T-helper 17 cell (primary cell): ENCODE measurements around the gene BRD7. TPM values are rescaled to one million over a fixed set of nuclear protein-coding genes. Genes with fewer than 3 reads are reported as not detected.

Source experiments
- ATAC-seq: fragments of 150-1000 bp; cut with Tn5 transposase; 2 replicates; pipeline ENCODE4 v1.10.0; 2021; ENCODE audit warnings: mild to moderate bottlenecking, moderate library complexity
- DNase-seq, 3 donors: peaks; one replicate each; pipeline versions ENCODE4 v3.0.0 to v3.0.0-alpha.2; 2020 to 2021
- H3K9me3 ChIP-seq: one replicate; pipeline ENCODE4 v1.7.0; 2013; ENCODE audit warnings: low read length, mild to moderate bottlenecking; ENCODE audit not compliant: control insufficient read depth, poor library complexity, severe bottlenecking
- H3K27ac Mint-ChIP-seq: one replicate; pipeline ENCODE4 v1.8.0; 2022; ENCODE audit warnings: mild to moderate bottlenecking, moderate library complexity, mixed read lengths
- H3K27me3 Mint-ChIP-seq: one replicate; pipeline ENCODE4 v1.8.0; 2022; ENCODE audit warnings: mixed read lengths
- H3K36me3 Mint-ChIP-seq: one replicate; pipeline ENCODE4 v1.8.0; 2022; ENCODE audit warnings: low read depth, mixed read lengths
- H3K4me1 Mint-ChIP-seq: one replicate; pipeline ENCODE4 v1.8.0; 2022; ENCODE audit warnings: mild to moderate bottlenecking, mixed read lengths
- H3K4me3 Mint-ChIP-seq: one replicate; pipeline ENCODE4 v1.8.0; 2022; ENCODE audit warnings: mild to moderate bottlenecking, moderate library complexity, mixed read lengths
- total RNA-seq, 4 donors: library from RNA in 2 of 4; stranded (reverse) in 2 of 4; gene quantifications; one replicate each; pipeline ENCODE4 v1.2.3 and lab custom pipeline; 2022 to 2026

Gene BRD7
- total RNA-seq, 2 donors from 2014 or later = 74.2 to 83.4 TPM

DNA sequence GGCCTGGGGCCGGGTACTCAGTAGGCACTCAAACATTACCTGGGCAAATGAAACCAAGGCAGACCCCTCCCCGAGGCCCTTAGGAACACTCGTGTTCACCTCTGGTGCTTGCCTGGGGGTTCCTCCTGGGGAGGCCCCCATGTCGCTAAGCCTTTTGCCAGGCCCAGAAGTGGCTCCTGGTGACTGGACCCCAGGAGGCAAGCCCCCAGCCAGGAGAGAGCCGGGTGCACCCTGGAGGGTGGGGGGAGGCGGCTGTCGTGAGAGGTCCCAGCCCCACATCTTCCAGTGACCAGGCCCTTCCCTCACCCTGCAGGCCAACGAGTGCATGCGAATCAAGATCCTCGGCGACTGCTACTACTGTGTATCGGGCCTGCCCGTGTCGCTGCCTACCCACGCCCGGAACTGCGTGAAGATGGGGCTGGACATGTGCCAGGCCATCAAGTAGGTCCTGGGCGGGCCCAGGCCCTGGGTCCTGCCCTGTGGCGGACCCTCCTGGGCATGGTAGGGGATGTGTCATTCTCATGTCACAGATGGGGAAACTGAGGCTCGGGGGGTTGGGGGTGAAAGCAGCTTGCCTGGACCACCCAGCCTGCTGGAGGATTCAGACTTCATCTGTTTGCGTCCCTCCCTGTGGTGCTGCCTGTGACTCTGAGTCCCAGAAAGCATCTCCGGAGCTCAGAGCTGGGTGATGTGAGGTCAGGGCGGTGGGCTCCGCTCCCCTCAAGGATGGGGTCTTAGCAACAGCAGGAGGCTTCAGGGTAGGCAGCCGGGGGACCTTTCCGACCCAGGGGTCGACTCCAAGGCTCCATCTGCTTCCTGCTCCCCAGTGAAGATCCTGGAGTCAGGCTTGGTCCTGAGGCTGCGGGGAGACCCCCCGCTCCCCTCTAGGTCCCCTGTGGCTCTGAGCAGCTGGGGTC is 69.9 kb downstream of the BRD7 start:
- no peaks in the 10 kb centered on the region for H3K9me3 ChIP-seq
- Mint-ChIP-seq H3K36me3 (peaks cover 4% of the 10 kb centered on the region), H3K27me3 (no peaks in the 10 kb centered on the region), H3K27ac (no peak overlapping the region), H3K4me3 (no peak overlapping the region), H3K4me1 (peaks cover 8% of the 10 kb centered on the region)
- DNase-seq (no peak), ATAC-seq (no peak)

DNA sequence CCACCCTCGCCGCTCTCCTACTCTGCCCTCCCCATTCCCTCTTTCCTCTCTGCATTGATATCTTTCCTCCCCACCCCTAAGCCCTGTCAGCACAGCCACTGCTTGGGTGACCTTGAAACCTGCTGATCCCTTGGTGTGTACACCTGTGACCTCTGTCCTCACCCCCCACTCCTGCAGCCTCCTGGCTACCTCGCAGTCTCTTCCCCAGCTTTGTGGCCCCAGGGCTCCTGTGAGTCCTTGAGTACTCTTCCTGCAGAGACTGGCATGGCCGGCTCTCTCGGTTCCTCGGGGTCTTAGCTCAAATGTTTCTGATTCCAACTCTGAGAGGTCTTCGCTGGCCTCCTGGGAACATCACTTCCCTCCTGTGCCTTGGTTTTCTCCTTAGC is 70.7 kb downstream of the BRD7 start:
- Mint-ChIP-seq H3K36me3 (peaks cover 4% of the 10 kb centered on the region), H3K4me1 (peaks cover 8% of the 10 kb centered on the region), H3K27ac (peak overlapping the region; percentile 27), H3K4me3 (no peak overlapping the region), H3K27me3 (no peaks in the 10 kb centered on the region)
- DNase-seq = no peak
- no peak for ATAC-seq
- no peaks in the 10 kb centered on the region for H3K9me3 ChIP-seq

DNA sequence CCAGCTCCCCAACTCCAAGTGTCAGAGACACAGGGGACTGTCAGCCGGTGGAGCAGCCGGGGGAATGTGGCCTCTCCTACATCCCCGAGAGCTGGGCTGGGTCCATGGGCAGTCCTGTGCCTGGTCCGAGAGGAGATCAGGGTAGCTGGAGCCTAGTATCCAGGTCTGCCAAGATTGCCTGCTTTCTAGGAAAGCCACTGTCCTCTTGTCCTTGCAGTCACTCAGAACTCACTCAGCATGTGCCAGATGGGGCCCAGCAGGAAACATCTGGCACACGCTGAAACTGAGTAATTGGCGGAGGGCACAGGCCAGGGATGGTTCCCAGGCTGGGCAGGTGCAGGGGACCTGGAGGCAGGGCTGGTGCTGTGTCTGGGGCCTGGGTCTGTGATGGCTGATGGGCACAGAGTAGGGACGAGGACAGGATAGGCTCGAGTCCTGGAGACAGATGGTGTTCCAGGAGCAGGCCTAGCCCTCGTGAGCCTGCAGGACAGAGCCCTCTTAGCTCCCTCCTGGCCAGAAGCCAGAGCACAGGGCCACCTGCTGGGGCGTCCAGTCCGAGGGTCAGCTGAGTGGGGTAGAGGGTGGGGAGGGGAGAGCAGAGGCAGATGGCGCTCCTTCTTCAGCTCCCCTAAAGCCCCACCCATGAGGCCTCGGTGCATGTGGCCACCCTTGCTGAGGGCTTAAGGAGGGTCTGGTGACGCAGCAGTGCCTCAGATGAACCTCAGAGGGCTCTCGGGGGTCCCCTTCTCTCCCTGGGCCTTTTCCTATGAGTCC is 71.3 kb downstream of the BRD7 start:
- Mint-ChIP-seq H3K36me3 (peaks cover 4% of the 10 kb centered on the region), H3K27ac (peak overlapping the region; percentile 27), H3K4me1 (peaks cover 10% of the 10 kb centered on the region), H3K27me3 (no peaks in the 10 kb centered on the region), H3K4me3 (no peak overlapping the region)
- no peaks in the 10 kb centered on the region for H3K9me3 ChIP-seq
- DNase-seq = no peak
- ATAC-seq = no peak

DNA sequence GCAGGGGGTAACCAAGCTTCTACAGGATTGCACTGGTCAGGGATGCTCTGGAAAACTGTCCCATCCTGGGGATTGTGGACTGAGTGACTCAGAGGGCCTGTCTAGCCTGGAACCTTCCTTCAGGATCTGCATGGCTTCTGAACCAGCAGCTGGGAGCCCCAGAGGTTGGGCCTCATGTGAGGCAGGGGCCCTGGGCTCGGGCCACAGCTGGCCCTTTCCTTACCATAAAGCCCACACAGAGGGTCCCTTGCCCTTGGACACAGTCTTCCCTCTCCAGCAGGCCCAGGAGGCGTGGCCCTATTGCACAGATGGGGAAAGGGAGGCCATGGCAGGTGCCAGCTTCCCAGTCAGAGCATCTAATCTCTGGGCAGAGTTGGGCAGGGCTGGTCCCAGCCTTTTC is 72.0 kb downstream of the BRD7 start:
- no peak overlapping the region for H3K4me3 Mint-ChIP-seq
- no peak for DNase-seq
- no peaks in the 10 kb centered on the region for H3K27me3 Mint-ChIP-seq
- no peak for ATAC-seq
- H3K27ac Mint-ChIP-seq = peak overlapping the region; percentile 27
- peaks cover 10% of the 10 kb centered on the region for H3K4me1 Mint-ChIP-seq
- H3K9me3 ChIP-seq = no peaks in the 10 kb centered on the region
- peaks cover 4% of the 10 kb centered on the region for H3K36me3 Mint-ChIP-seq

DNA sequence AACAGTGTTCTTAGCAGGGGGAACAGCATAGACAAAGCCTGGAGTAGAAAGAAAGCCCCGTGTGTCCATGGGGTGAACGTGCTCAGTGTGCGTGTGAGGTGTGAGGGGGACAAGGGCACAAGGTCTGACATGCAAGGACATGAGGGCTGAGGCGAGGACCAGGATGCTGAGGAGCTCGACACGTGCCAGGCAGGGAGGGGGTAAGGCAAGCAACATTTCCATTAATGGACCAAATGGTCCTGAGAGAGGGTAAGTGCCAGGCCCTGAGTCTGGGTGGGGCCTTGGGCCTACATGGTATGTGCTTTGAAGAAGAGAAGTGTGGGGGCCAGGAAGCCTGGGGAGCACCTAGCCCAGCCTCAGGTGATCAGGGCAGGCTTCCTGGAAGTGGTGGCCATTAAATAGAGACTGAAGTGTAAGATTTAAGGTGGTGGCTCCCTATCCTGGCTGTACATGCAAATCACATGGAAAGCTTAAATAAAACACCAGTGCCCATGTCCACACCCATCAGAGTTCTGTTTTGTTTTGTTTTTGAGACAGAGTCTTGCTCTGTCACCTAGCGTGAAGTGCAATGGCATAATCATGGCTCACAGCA is 73.2 kb downstream of the BRD7 start:
- H3K9me3 ChIP-seq = no peaks in the 10 kb centered on the region
- ATAC-seq (no peak), DNase-seq (peak in 1 of 3 donors; percentile 1)
- Mint-ChIP-seq H3K27me3 (no peaks in the 10 kb centered on the region), H3K4me1 (peaks cover 10% of the 10 kb centered on the region), H3K36me3 (peaks cover 4% of the 10 kb centered on the region), H3K27ac (no peak overlapping the region), H3K4me3 (no peak overlapping the region)

DNA sequence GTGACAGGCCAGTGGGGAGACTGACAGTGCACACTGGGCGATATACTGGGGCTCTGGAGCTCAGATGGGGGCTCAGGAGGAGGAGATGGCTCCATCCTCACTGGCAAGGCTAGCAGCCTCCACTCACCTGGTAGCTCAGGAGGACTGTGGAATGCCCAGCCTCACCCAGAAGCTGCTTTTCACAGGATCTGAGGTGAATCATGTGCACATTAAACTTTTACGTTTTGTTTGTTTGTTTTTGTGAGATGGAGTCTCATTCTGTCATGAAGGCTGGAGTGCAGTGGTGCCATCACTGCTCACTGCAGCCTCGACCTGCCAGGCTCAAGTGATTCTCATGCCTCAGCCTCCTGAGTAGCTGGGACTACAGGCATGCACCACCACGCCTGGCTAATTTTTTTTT is 73.8 kb downstream of the BRD7 start:
- no peaks in the 10 kb centered on the region for H3K9me3 ChIP-seq
- ATAC-seq = no peak
- Mint-ChIP-seq H3K27me3 (no peaks in the 10 kb centered on the region), H3K27ac (no peak overlapping the region), H3K36me3 (peaks cover 2% of the 10 kb centered on the region), H3K4me3 (no peak overlapping the region), H3K4me1 (peaks cover 12% of the 10 kb centered on the region)
- peak in 1 of 3 donors; percentile 1 for DNase-seq

DNA sequence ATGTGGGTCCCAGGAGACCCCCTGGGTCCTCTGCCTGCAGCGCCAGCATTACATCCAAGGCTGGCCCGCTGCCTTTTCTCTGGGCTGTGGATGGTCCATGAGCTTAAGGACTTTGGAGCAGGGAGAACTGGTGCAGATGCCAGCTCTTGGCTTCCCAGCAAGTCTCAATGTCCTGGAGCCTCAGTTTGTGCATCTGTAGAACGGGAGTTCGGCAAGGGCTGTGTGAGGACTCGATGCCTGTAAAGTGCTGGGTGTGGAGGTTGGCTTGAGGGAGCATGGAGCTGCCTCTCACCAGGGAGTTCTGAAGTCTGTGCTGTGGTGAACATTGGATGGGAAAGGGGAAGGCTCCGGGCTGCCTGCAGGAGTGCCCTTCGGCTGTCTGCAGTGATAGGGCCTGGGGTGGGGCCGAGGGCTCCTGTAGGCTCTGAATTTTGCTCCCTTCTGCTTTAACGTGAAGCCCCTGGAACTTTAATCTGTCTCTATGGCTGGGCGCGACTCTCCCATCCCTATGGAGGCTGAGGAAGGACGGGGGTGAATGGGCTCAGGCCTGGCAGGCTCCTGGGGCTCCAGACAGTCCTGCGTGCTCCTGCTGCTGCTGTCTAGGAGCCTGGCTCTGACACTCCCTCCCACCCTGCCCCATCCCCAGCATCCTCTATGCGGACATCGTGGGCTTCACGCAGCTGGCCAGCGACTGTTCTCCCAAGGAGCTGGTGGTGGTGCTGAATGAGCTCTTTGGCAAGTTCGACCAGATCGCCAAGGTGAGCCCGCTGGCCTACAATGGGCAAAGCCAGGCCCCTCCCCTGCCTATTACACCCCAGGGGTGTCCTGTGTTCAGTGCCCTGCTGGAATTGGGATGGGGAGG is 74.6 kb downstream of the BRD7 start:
- DNase-seq (no peak), ATAC-seq (no peak)
- H3K9me3 ChIP-seq = no peaks in the 10 kb centered on the region
- H3K27me3 Mint-ChIP-seq = no peaks in the 10 kb centered on the region
- no peak overlapping the region for H3K4me3 Mint-ChIP-seq
- H3K4me1 Mint-ChIP-seq = peaks cover 15% of the 10 kb centered on the region
- H3K36me3 Mint-ChIP-seq = peaks cover 2% of the 10 kb centered on the region
- H3K27ac Mint-ChIP-seq = no peak overlapping the region

DNA sequence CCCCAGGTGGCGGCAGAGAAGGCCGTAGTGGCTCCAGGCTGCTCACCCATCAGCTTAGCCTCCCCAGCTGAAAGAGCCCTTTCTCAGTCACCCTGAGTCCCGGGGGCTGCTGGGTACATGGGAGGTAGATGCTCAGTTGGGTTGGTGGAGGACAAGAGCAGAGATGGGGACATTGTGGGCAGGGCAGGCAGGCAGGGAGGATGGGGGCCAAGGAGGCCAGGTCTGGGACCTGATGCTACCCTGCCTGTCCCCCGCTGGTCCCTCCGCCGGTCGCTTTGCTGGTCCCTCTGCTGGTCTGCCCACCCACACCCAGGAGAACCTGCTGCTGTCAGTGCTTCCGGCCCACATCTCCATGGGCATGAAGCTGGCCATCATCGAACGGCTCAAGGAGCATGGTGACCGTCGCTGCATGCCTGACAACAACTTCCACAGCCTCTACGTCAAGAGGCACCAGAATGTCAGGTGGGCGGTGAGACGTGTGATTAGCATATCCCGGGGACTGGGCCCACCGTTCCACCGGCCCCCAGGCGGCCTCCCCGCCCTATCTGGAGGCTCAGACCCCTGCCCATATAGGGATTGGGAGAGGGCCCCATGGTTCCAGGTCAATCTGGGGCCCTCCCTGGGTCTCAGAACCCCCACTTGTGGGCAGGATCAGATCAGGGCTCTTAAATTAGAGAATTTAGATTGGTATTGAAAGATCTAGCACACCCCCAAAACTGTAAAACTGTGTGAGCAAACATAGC is 75.6 kb downstream of the BRD7 start:
- H3K9me3 ChIP-seq = no peaks in the 10 kb centered on the region
- Mint-ChIP-seq H3K4me1 (peaks cover 15% of the 10 kb centered on the region), H3K27me3 (no peaks in the 10 kb centered on the region), H3K36me3 (peaks cover 4% of the 10 kb centered on the region), H3K4me3 (no peak overlapping the region), H3K27ac (no peak overlapping the region)
- no peak for ATAC-seq
- DNase-seq = no peak

DNA sequence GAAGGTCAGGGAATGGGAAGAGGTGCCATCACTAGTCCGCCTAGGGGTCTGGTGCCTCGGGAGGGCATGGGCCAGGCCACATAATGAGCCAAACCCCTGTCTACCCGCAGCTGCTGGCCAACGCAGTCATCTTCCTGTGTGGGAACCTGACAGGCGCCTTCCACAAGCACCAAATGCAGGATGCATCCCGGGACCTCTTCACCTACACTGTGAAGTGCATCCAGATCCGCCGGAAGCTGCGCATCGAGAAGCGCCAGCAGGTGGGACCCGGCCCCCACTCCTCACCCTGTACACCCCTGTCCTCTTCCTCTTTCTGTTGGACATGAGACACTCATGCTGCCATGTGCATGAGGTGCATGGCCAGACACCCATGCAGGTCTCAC is 76.2 kb downstream of the BRD7 start:
- Mint-ChIP-seq H3K27ac (peak overlapping the region; percentile 32), H3K4me3 (no peak overlapping the region), H3K27me3 (no peaks in the 10 kb centered on the region), H3K4me1 (peaks cover 15% of the 10 kb centered on the region), H3K36me3 (peaks cover 5% of the 10 kb centered on the region)
- no peaks in the 10 kb centered on the region for H3K9me3 ChIP-seq
- ATAC-seq (no peak), DNase-seq (no peak)

DNA sequence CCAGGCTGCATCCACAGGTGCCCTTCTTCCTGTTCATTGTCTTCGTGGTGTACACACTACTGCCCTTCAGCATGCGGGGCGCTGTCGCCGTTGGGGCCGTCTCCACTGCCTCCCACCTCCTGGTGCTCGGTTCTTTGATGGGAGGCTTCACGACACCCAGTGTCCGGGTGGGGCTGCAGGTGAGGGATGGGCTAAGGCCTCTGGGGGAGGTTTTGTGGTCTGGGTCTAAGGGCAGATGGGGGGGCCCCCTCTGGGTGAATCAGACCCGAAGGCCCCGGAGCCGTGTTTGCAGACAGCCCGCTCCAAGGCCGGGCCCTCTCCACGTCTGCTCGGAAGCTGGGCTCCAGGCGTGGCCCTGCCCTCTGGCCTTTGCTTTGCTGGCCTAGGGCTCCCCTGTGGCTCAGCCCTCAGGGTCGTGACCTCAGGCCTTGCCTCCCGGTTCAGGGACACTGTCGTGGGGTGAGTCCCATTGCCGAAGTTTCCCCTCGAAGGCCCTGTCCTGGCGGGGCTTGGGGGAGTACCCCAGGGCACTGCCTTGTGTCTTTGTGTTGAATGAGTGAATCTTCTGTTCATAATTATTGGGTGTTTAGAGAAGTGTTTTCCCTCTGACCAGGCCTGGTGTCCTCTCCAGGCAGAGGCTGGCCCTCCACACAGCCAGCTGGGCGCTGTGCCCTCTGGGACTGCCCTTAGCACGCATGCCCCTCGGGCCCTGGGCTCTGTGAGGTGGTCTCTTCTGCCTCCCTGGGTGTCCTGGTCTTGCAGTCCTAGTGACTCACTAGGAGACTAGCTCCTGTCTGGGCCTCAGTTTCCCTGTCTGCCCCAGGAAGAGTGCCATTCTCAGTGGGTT is 76.8 kb downstream of the BRD7 start:
- H3K27ac Mint-ChIP-seq = peak overlapping the region; percentile 32
- no peaks in the 10 kb centered on the region for H3K27me3 Mint-ChIP-seq
- DNase-seq (no peak), ATAC-seq (no peak)
- H3K9me3 ChIP-seq = no peaks in the 10 kb centered on the region
- peaks cover 5% of the 10 kb centered on the region for H3K36me3 Mint-ChIP-seq
- H3K4me3 Mint-ChIP-seq = no peak overlapping the region
- peaks cover 15% of the 10 kb centered on the region for H3K4me1 Mint-ChIP-seq

DNA sequence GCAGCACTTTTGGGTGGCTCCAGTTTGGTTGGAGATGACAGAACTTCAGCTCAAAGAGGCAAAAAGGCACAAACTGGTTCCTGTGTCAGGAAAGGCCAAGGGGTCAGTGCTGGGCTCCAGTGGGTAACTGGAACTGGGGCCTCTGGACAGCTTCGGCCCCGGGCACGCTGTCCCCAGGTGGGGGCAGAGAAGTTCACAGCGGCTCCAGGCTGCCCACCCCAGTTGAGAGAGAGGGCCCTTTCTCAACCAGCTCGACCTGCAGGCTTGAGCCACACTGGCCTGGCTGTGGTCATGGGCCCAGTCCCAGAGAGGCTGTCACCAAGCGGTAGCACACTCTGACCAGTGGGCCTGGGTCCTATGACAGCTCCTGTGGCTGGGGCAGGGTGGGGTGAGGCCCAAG is 77.9 kb downstream of the BRD7 start:
- peaks cover 5% of the 10 kb centered on the region for H3K36me3 Mint-ChIP-seq
- no peaks in the 10 kb centered on the region for H3K9me3 ChIP-seq
- ATAC-seq (no peak), DNase-seq (no peak)
- H3K4me1 Mint-ChIP-seq = peaks cover 16% of the 10 kb centered on the region
- H3K27me3 Mint-ChIP-seq = no peaks in the 10 kb centered on the region
- H3K4me3 Mint-ChIP-seq = no peak overlapping the region
- peak overlapping the region; percentile 11 for H3K27ac Mint-ChIP-seq
